ENCODE results near the gene MCRIP2.

MCRIP2 gene

DNA sequence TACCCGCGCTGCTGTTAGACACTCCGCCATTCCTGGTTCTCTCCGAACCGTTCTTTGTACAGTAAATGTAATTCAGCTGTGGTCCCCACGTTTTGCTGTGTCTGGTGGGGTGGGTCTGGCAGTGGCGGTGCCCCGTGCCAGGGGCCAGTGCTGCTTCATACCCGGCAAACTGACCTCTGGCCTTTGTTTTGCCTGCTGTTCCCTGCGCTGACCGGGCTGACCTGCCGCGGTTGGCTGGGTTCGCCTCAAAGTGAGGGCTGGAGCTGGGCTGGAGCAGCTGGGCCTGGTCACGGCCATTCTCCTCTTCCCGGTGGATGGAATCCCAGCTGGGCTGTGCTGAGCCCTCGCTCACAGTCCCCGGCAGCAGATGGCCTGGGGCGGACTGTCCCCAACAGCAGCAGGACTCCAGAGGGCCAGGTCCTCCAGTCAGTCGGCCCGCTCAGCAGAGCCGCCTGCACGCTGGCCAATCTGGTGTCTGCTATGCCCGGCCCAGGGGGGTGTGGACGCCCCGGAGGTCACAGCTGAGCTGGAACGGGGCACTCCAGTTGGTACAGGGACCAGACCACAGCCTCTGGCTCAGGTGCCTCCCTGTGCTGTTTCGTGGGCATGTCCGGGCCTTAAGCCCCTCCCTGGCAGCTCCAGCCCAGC lies 12.3 kb upstream of the MCRIP2 start:
- H2AFZ ChIP-seq (ENCODE audit: low read length), result no peak overlapping the region
- H3K27ac ChIP-seq (ENCODE audit: low read length), result no peak overlapping the region
- no peaks in the 10 kb centered on the region for H3K79me2 ChIP-seq (ENCODE audit: low read length)
- H3K9ac ChIP-seq (ENCODE audit: low read length), result no peak overlapping the region
- no peaks in the 10 kb centered on the region for H3K9me2 ChIP-seq (replicated peaks; ENCODE audit: insufficient read depth, low read length)
- H3K4me1 ChIP-seq (ENCODE audit: low read length), result no peaks in the 10 kb centered on the region
- no peak overlapping the region for H3K4me3 ChIP-seq (ENCODE audit: low read length)
- TF ChIP-seq, protein P1, sequence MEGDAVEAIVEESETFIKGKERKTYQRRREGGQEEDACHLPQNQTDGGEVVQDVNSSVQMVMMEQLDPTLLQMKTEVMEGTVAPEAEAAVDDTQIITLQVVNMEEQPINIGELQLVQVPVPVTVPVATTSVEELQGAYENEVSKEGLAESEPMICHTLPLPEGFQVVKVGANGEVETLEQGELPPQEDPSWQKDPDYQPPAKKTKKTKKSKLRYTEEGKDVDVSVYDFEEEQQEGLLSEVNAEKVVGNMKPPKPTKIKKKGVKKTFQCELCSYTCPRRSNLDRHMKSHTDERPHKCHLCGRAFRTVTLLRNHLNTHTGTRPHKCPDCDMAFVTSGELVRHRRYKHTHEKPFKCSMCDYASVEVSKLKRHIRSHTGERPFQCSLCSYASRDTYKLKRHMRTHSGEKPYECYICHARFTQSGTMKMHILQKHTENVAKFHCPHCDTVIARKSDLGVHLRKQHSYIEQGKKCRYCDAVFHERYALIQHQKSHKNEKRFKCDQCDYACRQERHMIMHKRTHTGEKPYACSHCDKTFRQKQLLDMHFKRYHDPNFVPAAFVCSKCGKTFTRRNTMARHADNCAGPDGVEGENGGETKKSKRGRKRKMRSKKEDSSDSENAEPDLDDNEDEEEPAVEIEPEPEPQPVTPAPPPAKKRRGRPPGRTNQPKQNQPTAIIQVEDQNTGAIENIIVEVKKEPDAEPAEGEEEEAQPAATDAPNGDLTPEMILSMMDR (IDR thresholded peaks at IDR 0.05; ENCODE audit: low read length), result no peak
- TF ChIP-seq EZH2 (optimal IDR thresholded peaks at IDR 0.05; ENCODE audit: low read depth, low read length) (no peak), EZH2phosphoT487 (IDR thresholded peaks at IDR 0.05; ENCODE audit: low read length) (no peak)
- H4K20me1 ChIP-seq (ENCODE audit: insufficient read depth, low read length), result no peaks in the 10 kb centered on the region
- H3K27me3 ChIP-seq (replicated peaks; ENCODE audit: insufficient read depth, low read length), result no peaks in the 10 kb centered on the region
- H3K36me3 ChIP-seq (replicated peaks; ENCODE audit: insufficient read depth, low read length), result no peaks in the 10 kb centered on the region
- no peak for DNase-seq
- H3K9me3 ChIP-seq (replicated peaks; ENCODE audit: insufficient read depth, low read length), result no peaks in the 10 kb centered on the region
- no peaks in the 10 kb centered on the region for H3F3A ChIP-seq (ENCODE audit: insufficient read depth, low read length)
- no peak overlapping the region for H3K4me2 ChIP-seq (ENCODE audit: low read depth, low read length)

DNA sequence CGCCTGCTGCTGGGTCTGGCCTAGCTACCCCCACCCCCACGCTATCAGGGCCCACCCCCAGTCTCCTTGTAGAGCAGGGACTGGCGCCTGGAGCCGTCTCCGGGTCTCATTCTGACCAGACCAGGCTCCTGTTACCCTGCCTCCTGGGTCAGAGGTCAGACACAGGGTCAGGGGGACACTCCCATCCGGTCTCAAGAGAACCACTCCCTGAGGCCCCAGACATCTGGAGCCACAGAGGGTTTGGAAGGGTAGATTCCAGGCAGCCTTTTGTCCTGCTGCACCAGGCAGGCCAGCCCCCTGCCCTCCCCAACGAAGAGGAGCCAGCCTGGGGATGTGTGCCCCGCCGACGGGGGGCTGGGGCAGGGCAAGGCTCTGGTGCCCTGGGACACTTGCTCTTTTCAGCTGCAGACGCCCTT lies 11.8 kb upstream of the MCRIP2 start:
- no peaks in the 10 kb centered on the region for H3F3A ChIP-seq (ENCODE audit: insufficient read depth, low read length)
- peaks cover 3% of the 10 kb centered on the region for H3K79me2 ChIP-seq (ENCODE audit: low read length)
- no peaks in the 10 kb centered on the region for H3K4me1 ChIP-seq (ENCODE audit: low read length)
- H3K36me3 ChIP-seq (replicated peaks; ENCODE audit: insufficient read depth, low read length), result no peaks in the 10 kb centered on the region
- H3K9me3 ChIP-seq (replicated peaks; ENCODE audit: insufficient read depth, low read length), result no peaks in the 10 kb centered on the region
- DNase-seq, result no peak
- no peak overlapping the region for H3K4me3 ChIP-seq (ENCODE audit: low read length)
- TF ChIP-seq EZH2phosphoT487 (IDR thresholded peaks at IDR 0.05; ENCODE audit: low read length) (no peak), EZH2 (optimal IDR thresholded peaks at IDR 0.05; ENCODE audit: low read depth, low read length) (no peak)
- TF ChIP-seq, protein P1 (IDR thresholded peaks at IDR 0.05; ENCODE audit: low read length), result no peak
- H3K4me2 ChIP-seq (ENCODE audit: low read depth, low read length), result no peak overlapping the region
- H3K9ac ChIP-seq (ENCODE audit: low read length), result no peak overlapping the region
- H3K27me3 ChIP-seq (replicated peaks; ENCODE audit: insufficient read depth, low read length), result no peaks in the 10 kb centered on the region
- no peaks in the 10 kb centered on the region for H3K9me2 ChIP-seq (replicated peaks; ENCODE audit: insufficient read depth, low read length)
- no peaks in the 10 kb centered on the region for H4K20me1 ChIP-seq (ENCODE audit: insufficient read depth, low read length)
- no peak overlapping the region for H2AFZ ChIP-seq (ENCODE audit: low read length)
- no peak overlapping the region for H3K27ac ChIP-seq (ENCODE audit: low read length)

DNA sequence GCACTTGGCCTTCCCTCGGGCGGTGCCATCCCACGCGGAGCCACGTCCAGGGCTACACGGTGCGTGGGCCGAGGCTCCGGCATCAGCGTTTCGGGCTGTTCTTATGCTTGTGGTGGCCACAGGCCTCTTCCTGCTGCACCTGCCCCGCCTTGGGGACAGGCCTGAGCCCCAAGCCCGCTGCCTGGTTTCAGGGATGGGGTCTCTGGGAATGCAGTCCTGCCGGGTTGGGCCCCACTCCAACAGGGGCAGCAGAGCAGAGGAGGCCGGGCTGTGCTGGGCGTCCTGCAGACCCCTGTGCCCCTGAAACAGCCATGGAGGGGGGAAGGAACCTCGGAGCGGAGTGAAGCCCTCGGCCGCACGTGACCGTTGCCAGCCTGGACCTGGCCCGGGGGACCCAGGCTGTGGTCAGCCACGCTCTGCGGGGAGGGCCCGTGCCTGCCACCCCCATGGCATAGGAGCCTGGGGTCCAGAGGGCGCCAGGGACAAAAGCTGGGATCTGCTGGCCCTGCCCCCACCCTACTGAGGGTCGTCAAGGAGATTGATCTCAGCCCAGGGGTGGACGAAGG lies 11.3 kb upstream of the MCRIP2 start:
- no peaks in the 10 kb centered on the region for H3K9me2 ChIP-seq (replicated peaks; ENCODE audit: insufficient read depth, low read length)
- no peaks in the 10 kb centered on the region for H3K36me3 ChIP-seq (replicated peaks; ENCODE audit: insufficient read depth, low read length)
- H4K20me1 ChIP-seq (ENCODE audit: insufficient read depth, low read length), result no peaks in the 10 kb centered on the region
- H3K9me3 ChIP-seq (replicated peaks; ENCODE audit: insufficient read depth, low read length), result no peaks in the 10 kb centered on the region
- DNase-seq, result no peak
- H3F3A ChIP-seq (ENCODE audit: insufficient read depth, low read length), result no peaks in the 10 kb centered on the region
- peaks cover 8% of the 10 kb centered on the region for H3K79me2 ChIP-seq (ENCODE audit: low read length)
- no peak overlapping the region for H2AFZ ChIP-seq (ENCODE audit: low read length)
- TF ChIP-seq, protein P1 (IDR thresholded peaks at IDR 0.05; ENCODE audit: low read length), result no peak
- TF ChIP-seq EZH2 (optimal IDR thresholded peaks at IDR 0.05; ENCODE audit: low read depth, low read length), result no peak
- TF ChIP-seq EZH2phosphoT487 (IDR thresholded peaks at IDR 0.05; ENCODE audit: low read length), result no peak
- H3K4me2 ChIP-seq (ENCODE audit: low read depth, low read length), result no peak overlapping the region
- no peak overlapping the region for H3K9ac ChIP-seq (ENCODE audit: low read length)
- no peak overlapping the region for H3K4me3 ChIP-seq (ENCODE audit: low read length)
- H3K27ac ChIP-seq (ENCODE audit: low read length), result no peak overlapping the region
- H3K27me3 ChIP-seq (replicated peaks; ENCODE audit: insufficient read depth, low read length), result no peaks in the 10 kb centered on the region
- H3K4me1 ChIP-seq (ENCODE audit: low read length), result 0 out of 2 replicates have a peak, but pooled peaks cover 3% of the 10 kb centered on the region
